ACHN (cell line): ENCODE results near the gene CDC25B.

Experiments used
- DNase-seq: peaks from one replicate; pipeline ENCODE4 v3.0.0-alpha.2; 2015
- in situ Hi-C: cut with HindIII; loops from 2 replicates; pipeline ENCODE4 v1.10.0; 2017; ENCODE audit warnings: low sequenced_read_pairs, low pct_ligation_motif_present, low pct_unique_long_range_greater_than_20kb

CDC25B gene

GRCh38 chr20:3795511-3796468 lies at the start of gene CDC25B:
CDC25B (plus strand) TSS chr20:3796310; CDS start chr20:3796532, 222 bp downstream.
- in situ Hi-C loops, result no loop called here
- peak; percentile 87 for DNase-seq

DNA sequence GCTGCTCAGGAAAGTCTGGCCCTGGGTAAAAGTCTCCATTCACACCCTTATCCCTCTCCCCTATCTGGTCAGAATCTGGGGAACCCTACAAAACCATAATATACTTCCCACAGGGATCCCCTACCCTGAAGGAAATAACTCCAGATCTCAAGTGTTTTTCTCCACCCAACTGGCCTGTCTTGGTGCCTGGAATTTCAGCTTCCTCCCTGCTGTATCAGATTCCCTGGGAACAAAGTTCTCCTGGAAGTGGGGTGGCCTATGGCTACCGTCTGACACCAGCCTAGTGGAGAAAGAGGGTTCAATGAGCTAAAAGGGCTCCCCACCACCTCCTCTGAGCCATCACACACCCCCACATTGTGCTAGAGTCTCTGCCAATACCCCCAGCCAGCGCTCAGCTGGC lies 48.6 kb upstream of the CDC25B start:
- DNase-seq, result no peak
- in situ Hi-C loops, result no loop called here

- in situ Hi-C loops, result no loop called here
- DNase-seq, result no peak
Observed at GRCh38 chr20:3748073-3748472, 48.0 kb upstream of the CDC25B start.

DNA sequence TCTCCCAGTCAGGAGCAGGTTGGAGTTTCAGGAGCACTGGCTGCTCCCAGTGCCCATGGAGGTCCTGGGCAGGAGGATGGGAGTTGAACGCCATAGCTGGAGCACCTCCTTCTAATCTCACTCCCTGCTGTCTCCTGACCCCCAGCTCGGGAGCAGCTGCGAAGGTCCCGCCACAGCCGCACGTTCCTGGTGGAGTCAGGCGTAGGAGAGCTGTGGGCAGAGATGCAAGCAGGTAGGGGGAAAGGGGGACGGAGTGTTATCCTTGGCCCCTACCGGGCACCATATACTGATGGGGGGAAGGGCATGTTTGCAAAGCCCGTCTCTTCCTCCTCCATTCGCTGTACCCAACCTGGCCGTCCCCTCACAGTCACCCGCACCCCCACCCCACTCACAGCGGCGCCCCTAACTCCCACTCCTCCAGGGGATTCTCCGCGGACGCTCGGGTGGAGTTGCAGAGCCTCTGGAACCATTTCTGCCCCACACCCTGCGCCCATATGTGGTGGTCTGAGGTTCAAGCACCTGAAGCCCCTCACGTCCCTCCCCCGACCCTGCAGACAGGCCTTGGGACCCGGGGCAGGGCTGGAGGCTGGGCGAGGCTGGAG lies 46.9 kb upstream of the CDC25B start:
- in situ Hi-C loops, result no loop called here
- DNase-seq, result no peak

GRCh38 chr20:3749689-3750531 lies 46.2 kb upstream of the CDC25B start:
- in situ Hi-C loops, result no loop called here
- DNase-seq, result peak; percentile 37

- in situ Hi-C loops, result no loop called here
- no peak for DNase-seq
Observed at GRCh38 chr20:3751305-3751674, 44.8 kb upstream of the CDC25B start.

DNA sequence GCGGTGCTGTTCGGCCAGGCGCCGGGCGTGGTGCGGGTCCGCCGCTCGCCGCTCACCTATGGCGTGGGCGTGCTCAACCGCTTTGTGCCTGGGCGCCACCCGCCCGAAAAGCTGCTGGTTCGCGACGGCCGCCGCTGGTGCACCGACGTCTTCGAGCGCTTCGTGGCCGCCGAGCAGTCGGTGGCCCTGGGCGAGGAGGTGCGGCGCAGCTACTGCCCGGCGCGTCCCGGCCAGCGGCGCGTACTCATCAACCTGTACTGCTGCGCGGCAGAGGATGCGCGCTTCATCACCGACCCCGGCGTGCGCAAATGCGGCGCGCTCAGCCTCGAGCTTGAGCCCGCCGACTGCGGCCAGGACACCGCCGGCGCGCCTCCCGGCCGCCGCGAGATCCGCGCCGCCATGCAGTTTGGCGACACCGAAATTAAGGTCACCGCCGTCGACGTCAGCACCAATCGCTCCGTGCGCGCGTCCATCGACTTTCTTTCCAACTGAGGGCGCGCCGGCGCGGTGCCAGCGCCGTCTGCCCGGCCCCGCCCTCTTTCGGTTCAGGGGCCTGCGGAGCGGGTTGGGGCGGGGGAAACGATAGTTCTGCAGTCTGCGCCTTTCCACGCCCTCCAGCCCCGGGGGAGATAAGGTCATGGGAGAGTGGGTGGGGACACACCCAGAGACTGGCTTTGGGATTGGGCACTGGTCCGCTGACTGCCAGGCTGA lies 44.3 kb upstream of the CDC25B start:
- no peak for DNase-seq
- in situ Hi-C loops, result no loop called here

DNA sequence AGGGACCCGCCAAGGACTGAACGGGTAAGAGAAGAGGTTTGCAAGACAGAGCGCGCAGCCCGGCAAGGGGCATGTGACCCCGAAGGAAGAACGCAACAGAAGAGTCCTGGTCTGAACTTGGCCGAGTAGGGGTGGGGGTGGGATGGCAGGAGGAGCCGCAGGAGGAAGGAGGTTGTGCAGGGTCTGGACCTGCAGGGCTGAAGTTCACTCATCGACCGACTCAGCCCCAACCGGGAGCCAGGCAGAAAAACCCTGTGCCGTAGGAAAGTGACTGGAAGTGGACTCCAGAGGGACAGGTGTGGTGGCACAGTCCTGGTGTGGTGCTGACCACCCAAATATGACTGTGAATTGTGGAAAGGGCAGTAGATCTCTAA lies 43.7 kb upstream of the CDC25B start:
- no peak for DNase-seq
- in situ Hi-C loops, result no loop called here

GRCh38 chr20:3753098-3753497 lies 43.0 kb upstream of the CDC25B start:
- in situ Hi-C loops, result no loop called here
- peak; percentile 55 for DNase-seq

GRCh38 chr20:3753501-3754275 lies 42.4 kb upstream of the CDC25B start:
- in situ Hi-C loops, result no loop called here
- DNase-seq, result no peak

DNA sequence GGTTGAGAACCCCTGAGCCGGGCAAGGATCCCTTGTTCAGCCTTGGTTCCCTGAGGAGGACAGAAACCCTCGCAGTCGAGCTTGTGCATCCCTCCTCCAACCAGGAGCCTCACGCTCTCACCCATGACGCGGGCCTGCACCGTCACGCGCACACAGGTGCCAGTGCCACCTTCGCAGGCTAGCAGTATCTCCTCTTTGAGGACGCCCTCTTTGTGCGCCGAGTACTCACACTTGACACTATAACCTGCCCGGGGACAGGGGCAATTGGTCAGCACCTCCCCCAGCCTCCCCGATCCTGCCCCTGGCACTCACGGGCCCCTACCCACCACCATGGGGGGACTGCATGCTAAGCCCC lies 41.9 kb upstream of the CDC25B start:
- in situ Hi-C loops, result no loop called here
- no peak for DNase-seq

- DNase-seq, result no peak
- in situ Hi-C loops, result no loop called here
Observed at GRCh38 chr20:3755269-3755668, 40.8 kb upstream of the CDC25B start.

DNA sequence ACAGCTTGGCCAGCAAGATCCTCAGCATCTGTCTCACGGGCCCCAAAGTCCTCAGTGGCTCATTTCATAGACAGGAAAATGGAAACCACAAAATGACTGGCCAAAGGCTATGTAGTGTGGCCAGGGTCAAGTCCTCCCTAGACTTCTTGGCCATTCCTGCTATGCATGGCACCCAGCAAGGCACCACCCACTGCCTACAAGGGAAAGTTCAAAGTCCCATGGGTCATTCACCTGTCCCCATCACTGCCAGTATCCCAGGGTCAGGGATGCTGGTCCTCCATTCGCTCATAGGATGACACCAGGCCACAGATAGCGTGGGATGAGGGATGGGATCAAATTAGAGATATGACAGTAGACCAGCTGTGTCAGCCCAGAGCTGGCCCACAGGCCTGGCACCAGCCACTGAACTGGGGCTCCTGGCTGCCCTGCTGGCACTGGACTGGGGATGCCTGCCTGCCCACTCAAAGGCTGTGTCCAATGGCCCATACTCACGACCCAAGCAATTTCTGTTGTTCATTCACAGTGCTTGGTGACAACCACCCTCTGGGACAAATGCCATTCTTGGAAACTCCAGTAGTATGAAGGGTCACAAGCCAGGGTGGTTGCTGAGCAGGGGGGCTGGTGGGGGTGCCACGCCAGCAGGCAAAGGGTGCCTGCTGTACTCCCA lies 40.2 kb upstream of the CDC25B start:
- in situ Hi-C loops, result no loop called here
- DNase-seq, result no peak

DNA sequence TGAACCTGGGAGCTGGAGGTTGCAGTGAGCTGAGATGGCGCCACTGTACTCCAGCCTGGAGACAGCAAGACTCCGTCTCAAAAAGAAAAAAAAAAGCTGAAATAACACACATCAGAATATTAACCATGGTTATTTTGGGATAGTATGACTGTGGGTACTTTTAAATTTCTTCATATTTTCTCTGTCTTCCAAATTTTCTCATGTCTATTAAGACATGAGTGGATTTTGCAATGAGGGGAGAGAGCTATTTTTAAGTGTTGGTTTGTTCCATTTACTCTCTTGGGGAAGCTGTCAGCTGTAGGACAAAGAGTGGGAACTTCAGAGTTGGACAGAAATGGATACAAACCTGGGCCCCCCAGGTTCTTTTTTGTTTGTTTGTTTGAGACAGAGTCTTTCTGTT lies 38.8 kb upstream of the CDC25B start:
- no peak for DNase-seq
- in situ Hi-C loops, result no loop called here

GRCh38 chr20:3758566-3758965 lies 37.5 kb upstream of the CDC25B start:
- in situ Hi-C loops, result no loop called here
- DNase-seq, result no peak

DNA sequence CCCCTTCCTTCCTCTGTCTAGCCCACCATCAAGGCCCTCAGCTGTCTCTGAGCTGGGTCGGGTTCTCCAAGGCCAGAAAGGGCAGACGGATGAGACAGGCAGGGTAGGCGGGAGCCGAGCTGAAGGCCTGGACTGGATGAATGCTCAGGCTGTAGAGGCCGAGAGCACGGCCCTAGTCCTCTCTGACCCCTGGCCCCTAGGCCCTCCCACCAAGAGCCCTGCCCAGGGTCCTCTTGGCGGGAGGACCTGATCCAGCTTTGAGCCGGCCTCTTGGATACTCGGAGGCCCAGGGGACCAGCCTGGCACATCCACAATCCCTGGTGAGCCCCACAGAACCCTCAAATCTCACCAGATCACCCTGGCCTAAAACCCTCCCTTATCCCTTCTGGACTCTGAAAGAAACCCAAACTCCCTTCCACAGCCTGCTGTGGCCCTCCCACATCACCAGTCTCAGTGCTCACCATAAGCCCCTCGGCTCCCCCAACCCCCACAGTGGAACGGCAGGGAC lies 36.7 kb upstream of the CDC25B start:
- in situ Hi-C loops, result no loop called here
- DNase-seq, result no peak

GRCh38 chr20:3759884-3760283 lies 36.2 kb upstream of the CDC25B start:
- in situ Hi-C loops, result no loop called here

More at GRCh38 chr20:3759884-3760283, 36.2 kb upstream of the CDC25B start:
- DNase-seq, result no peak
